OCI-LY7 (cell line): ENCODE results near the gene IHH.

Experiments used
- EZH2phosphoT487 ChIP-seq: fragments of 200-600 bp; sonication (generic); IDR thresholded peaks from 2 replicates; pipeline ENCODE4 v1.6.1; 2018; ENCODE audit warnings: low read depth, borderline replicate concordance, mild to moderate bottlenecking, mixed run types, antibody characterized with exemption, low read length, moderate library complexity, mixed read lengths
- TF ChIP-seq, protein P1 (sequence below): fragments of 200-600 bp; sonication (generic); conservative IDR thresholded peaks from 2 replicates; pipeline ENCODE4 v1.5.1; 2014; ENCODE audit warnings: mild to moderate bottlenecking, antibody characterized with exemption, low read length, moderate library complexity, mixed read lengths

DNA sequence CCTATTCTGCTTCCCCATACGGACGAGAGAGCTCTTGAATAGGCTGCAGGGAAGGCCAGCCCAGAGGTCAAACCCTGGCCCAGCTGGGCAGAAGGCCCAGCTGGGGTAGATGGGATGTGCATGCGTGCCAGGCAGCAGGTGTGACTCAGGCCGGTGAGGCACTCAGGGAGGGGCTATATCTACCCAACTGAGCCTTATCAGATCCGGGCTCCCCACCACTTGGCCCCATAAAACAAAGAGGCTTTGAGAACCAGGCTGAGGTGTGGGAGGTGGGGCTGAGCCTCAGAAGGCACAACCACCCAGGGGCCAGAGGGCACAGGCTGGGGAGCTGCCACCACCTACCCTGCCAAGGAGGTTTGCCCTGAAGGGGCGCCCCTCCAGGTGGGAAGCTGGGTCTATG lies 11.4 kb downstream of the IHH start:
- TF ChIP-seq, protein P1, sequence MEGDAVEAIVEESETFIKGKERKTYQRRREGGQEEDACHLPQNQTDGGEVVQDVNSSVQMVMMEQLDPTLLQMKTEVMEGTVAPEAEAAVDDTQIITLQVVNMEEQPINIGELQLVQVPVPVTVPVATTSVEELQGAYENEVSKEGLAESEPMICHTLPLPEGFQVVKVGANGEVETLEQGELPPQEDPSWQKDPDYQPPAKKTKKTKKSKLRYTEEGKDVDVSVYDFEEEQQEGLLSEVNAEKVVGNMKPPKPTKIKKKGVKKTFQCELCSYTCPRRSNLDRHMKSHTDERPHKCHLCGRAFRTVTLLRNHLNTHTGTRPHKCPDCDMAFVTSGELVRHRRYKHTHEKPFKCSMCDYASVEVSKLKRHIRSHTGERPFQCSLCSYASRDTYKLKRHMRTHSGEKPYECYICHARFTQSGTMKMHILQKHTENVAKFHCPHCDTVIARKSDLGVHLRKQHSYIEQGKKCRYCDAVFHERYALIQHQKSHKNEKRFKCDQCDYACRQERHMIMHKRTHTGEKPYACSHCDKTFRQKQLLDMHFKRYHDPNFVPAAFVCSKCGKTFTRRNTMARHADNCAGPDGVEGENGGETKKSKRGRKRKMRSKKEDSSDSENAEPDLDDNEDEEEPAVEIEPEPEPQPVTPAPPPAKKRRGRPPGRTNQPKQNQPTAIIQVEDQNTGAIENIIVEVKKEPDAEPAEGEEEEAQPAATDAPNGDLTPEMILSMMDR, result no peak
- TF ChIP-seq EZH2phosphoT487, result no peak
